Bronchial epithelial cell (primary cell): ENCODE data around the gene ST14. TPM values are rescaled to one million over a fixed set of nuclear protein-coding genes. Genes with fewer than 3 reads are reported as not detected.
A peak's percentile ranks its signal among the peaks of the same experiment; 100 is the strongest.
"Not testable (repeated sequence)": the region's sequence is repeated elsewhere in the genome, so short reads cannot be mapped to it uniquely, and the experiment has no call there.

ENCODE experiments used
- DNase-seq: peaks from one replicate; pipeline ENCODE4 v3.0.0-alpha.2; 2010; ENCODE audit warnings: low read depth
- FAIRE-seq: peaks from 2 replicates; lab custom pipeline; 2011; peaks lifted over from hg19 to GRCh38; lab: Jason Lieb, UNC
- H3K27me3 ChIP-seq: 2 replicates; pipeline ENCODE4 v1.5.1; 2011; ENCODE audit warnings: low read length; ENCODE audit not compliant: control insufficient read depth, insufficient read depth
- H3K36me3 ChIP-seq: 2 replicates; pipeline ENCODE4 v1.5.1; 2011; ENCODE audit warnings: low read length; ENCODE audit not compliant: control insufficient read depth, insufficient read depth
- H3K4me3 ChIP-seq: 2 replicates; pipeline ENCODE4 v1.5.1; 2011; ENCODE audit warnings: mild to moderate bottlenecking, low read depth, low read length, control low read depth
- CTCF ChIP-seq: IDR thresholded peaks from 2 replicates; pipeline ENCODE4 v1.5.1; 2011; ENCODE audit warnings: mild to moderate bottlenecking, moderate library complexity, low read length, control low read depth, inconsistent platforms; ENCODE audit not compliant: insufficient read depth, severe bottlenecking
- total RNA-seq: library from RNA; depleted of rRNA; stranded (reverse); fragments of >200 nt; gene quantifications from 2 replicates; pipeline ENCODE4 v1.2.1, GENCODE V29; 2014

ST14 gene
- total RNA-seq, 1 donor from 2014 or later = 79.2 TPM

GRCh38 chr11:130246270-130246669, 86.7 kb downstream of the ST14 start:
- H3K36me3 ChIP-seq = no peaks in the 10 kb centered on the region
- DNase-seq (no peak), FAIRE-seq (no peak)
- TF ChIP-seq CTCF = no peak
- no peaks in the 10 kb centered on the region for H3K27me3 ChIP-seq
- H3K4me3 ChIP-seq = no peak overlapping the region

- TF ChIP-seq CTCF = no peak
- DNase-seq (peak; percentile 38), FAIRE-seq (no peak)
- H3K27me3 ChIP-seq = no peaks in the 10 kb centered on the region
- no peak overlapping the region for H3K4me3 ChIP-seq
- H3K36me3 ChIP-seq = no peaks in the 10 kb centered on the region
These were observed 87.2 kb downstream of the ST14 start for GRCh38 chr11:130246738-130247137.

GRCh38 chr11:130247319-130247718, 87.7 kb downstream of the ST14 start:
- FAIRE-seq = peak; percentile 66
- Histone ChIP-seq H3K27me3 (no peaks in the 10 kb centered on the region), H3K36me3 (no peaks in the 10 kb centered on the region), H3K4me3 (no peak overlapping the region)
- DNase-seq = no peak
- TF ChIP-seq CTCF = no peak

- TF ChIP-seq CTCF = no peak
- no peak overlapping the region for H3K4me3 ChIP-seq
- H3K36me3 ChIP-seq = no peaks in the 10 kb centered on the region
- no peaks in the 10 kb centered on the region for H3K27me3 ChIP-seq
- FAIRE-seq = no peak
- DNase-seq = no peak
These were observed 89.8 kb downstream of the ST14 start for GRCh38 chr11:130249371-130249770.

- H3K36me3 ChIP-seq, FAIRE-seq, DNase-seq: not testable (repeated sequence)
These were observed 90.3 kb downstream of the ST14 start for GRCh38 chr11:130249929-130250328.

GRCh38 chr11:130251763-130252162, 92.2 kb downstream of the ST14 start:
- not testable (repeated sequence) for FAIRE-seq, DNase-seq, H3K36me3 ChIP-seq, H3K27me3 ChIP-seq, H3K4me3 ChIP-seq

More at GRCh38 chr11:130249929-130250328, 90.3 kb downstream of the ST14 start:
- H3K4me3 ChIP-seq, H3K27me3 ChIP-seq: not testable (repeated sequence)

Other genes with a start within 250 kb of the ST14 start
- 4.4 and 4.7 TPM in 2 replicates for gene PRDM10, start 156.9 kb upstream of the ST14 start, total RNA-seq
- 504 and 567 TPM in 2 replicates for gene APLP2, start 89.9 kb upstream of the ST14 start, total RNA-seq
- gene ZBTB44, start 155.1 kb downstream of the ST14 start, total RNA-seq = 19.1 and 28.4 TPM in 2 replicates